CD8-positive, alpha-beta memory T cell (primary cell): ENCODE data around the gene HHIPL2. TPM values are rescaled to one million over a fixed set of nuclear protein-coding genes. Genes with fewer than 3 reads are reported as not detected.

Experiments used
- CTCF ChIA-PET: fragments of 350-600 bp; sonication (Branson Sonifier 250); formaldehyde crosslinking; loops from one replicate; lab custom pipeline; 2021; ENCODE audit warnings: antibody characterized with exemption; lab: Charles Lee
- POLR2A ChIA-PET: fragments of 350-600 bp; sonication (Branson Sonifier 250); formaldehyde crosslinking; loops from one replicate; lab custom pipeline; 2021; ENCODE audit warnings: antibody characterized with exemption; lab: Charles Lee
- DNase-seq, 5 donors: peaks; one replicate each; pipeline versions ENCODE4 v3.0.0 to v3.0.0-alpha.2; 2020 to 2022; ENCODE audit warnings: mixed read lengths in 1 of 5
- H3K27ac ChIP-seq: one replicate; pipeline ENCODE4 v1.7.0; 2013; ENCODE audit warnings: low read depth, mild to moderate bottlenecking, low read length, moderate library complexity
- H3K27me3 ChIP-seq: 2 replicates; pipeline ENCODE4 v1.7.0; 2013; ENCODE audit warnings: low read length, mild to moderate bottlenecking; ENCODE audit not compliant: insufficient read depth, poor library complexity, severe bottlenecking
- H3K36me3 ChIP-seq: 2 replicates; pipeline ENCODE4 v1.7.0; 2013; ENCODE audit warnings: mild to moderate bottlenecking, low read length, moderate library complexity; ENCODE audit not compliant: insufficient read depth
- H3K4me1 ChIP-seq: 2 replicates; pipeline ENCODE4 v1.7.0; 2013; ENCODE audit warnings: mild to moderate bottlenecking, low read length, moderate library complexity; ENCODE audit not compliant: insufficient read depth
- H3K4me3 ChIP-seq: 2 replicates; pipeline ENCODE4 v1.7.0; 2013; ENCODE audit warnings: mild to moderate bottlenecking, low read length
- H3K9me3 ChIP-seq: 2 replicates; pipeline ENCODE4 v1.7.0; 2013; ENCODE audit warnings: mild to moderate bottlenecking, low read length
- H3K27ac Mint-ChIP-seq, 8 donors: one replicate each; pipeline ENCODE4 v1.8.0; 2020 to 2021; ENCODE audit warnings: mixed read lengths in 8 of 8, mild to moderate bottlenecking in 6 of 8, inconsistent platforms in 3 of 8, moderate library complexity in 3 of 8
- H3K27me3 Mint-ChIP-seq, 2 donors: one replicate each; pipeline ENCODE4 v1.8.0; 2020 to 2021; ENCODE audit warnings: mixed read lengths in 2 of 2, mild to moderate bottlenecking in 1 of 2, moderate library complexity in 1 of 2
- H3K36me3 Mint-ChIP-seq, 3 donors: one replicate each; pipeline ENCODE4 v1.8.0; 2020 to 2021; ENCODE audit warnings: mixed read lengths in 3 of 3, inconsistent platforms in 1 of 3, mild to moderate bottlenecking in 1 of 3
- H3K4me1 Mint-ChIP-seq, 3 donors: one replicate each; pipeline ENCODE4 v1.8.0; 2020 to 2021; ENCODE audit warnings: mixed read lengths in 3 of 3, inconsistent platforms in 1 of 3, mild to moderate bottlenecking in 1 of 3
- H3K4me3 Mint-ChIP-seq, 7 donors: one replicate each; pipeline ENCODE4 v1.8.0; 2020 to 2021; ENCODE audit warnings: mixed read lengths in 7 of 7, mild to moderate bottlenecking in 6 of 7, moderate library complexity in 4 of 7, inconsistent platforms in 2 of 7
- H3K9me3 Mint-ChIP-seq, 5 donors: one replicate each; pipeline ENCODE4 v1.8.0; 2020 to 2022; ENCODE audit warnings: mixed read lengths in 5 of 5, mild to moderate bottlenecking in 3 of 5, moderate library complexity in 2 of 5, inconsistent platforms in 1 of 5
- polyA plus RNA-seq: library from polyadenylated mRNA; unstranded; fragments of 300-500 nt; fragmentation: Illumina TruSeq; gene quantifications from one replicate; pipeline ENCODE4 v1.2.3, GENCODE V29; 2021
- total RNA-seq, 2 experiments: library from RNA; stranded (reverse); gene quantifications; one replicate each; pipeline ENCODE4 v1.2.3, GENCODE V29; 2021

The HHIPL2 gene
- total RNA-seq, result under 1 TPM; 0.28 to 0.29 TPM
- not detected for polyA plus RNA-seq

DNA sequence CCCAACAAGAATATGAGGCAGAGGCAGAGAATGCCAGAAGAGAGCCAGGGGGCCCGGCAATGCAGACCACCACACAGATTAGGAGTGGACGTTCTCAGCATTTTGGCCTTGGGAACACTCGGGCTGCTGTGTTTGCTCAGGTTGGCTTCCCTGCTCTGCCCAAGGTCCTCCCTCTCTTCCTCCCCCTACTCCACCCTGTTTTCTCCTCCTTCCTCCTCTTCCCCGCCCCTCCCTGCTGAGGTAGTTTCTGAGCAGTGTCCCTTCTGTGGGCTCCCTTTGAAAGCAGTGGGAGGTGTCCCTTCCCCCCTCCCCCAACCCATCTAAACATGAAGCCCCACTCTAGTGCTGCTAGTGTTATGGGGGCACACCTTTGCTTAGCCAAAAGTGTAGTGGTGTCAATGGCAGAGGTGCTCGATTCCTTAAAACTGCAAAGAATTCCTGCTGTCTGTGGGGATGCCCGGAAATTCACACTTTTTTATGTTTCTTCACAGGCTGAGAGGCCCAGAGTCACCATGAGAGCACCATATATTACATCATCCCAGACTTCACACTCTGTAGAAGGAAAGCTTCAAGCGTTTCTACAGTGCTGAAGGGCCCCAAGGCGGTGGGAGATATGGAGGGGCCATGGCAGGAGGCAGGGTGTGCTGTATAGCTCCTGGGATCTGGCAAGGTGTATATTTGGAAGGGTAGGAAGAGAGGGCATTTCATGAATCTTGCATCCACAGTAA lies at the start of gene HHIPL2:
Gene HHIPL2 (minus strand): TSS at position 161 of the 728 bp plus-strand sequence. CDS start 60 bp downstream, at position 101.
- H3K27ac Mint-ChIP-seq, result no peak within 1 kb of the TSS
- no peak for DNase-seq
- Histone ChIP-seq H3K4me3 (no peak within 1 kb of the TSS), H3K27ac (no peak within 1 kb of the TSS), H3K36me3 (no peaks in the 10 kb centered on the region), H3K27me3 (peaks cover 6% of the 10 kb centered on the region), H3K4me1 (no peaks in the 10 kb centered on the region), H3K9me3 (no peaks in the 10 kb centered on the region)
- POLR2A ChIA-PET, result no interaction called here
- no peaks in the 10 kb centered on the region for H3K36me3 Mint-ChIP-seq
- CTCF ChIA-PET, result interaction anchor here (1.4 kb wide), 1 partner anchor 83 kb away, joined by 3 read pairs; no protein-coding TSS in a partner anchor
- peaks cover 5 to 27% of the 10 kb centered on the region in 2 donors for H3K27me3 Mint-ChIP-seq
- H3K9me3 Mint-ChIP-seq, result no peaks in the 10 kb centered on the region
- H3K4me3 Mint-ChIP-seq, result no peak within 1 kb of the TSS
- no peaks in the 10 kb centered on the region for H3K4me1 Mint-ChIP-seq

DNA sequence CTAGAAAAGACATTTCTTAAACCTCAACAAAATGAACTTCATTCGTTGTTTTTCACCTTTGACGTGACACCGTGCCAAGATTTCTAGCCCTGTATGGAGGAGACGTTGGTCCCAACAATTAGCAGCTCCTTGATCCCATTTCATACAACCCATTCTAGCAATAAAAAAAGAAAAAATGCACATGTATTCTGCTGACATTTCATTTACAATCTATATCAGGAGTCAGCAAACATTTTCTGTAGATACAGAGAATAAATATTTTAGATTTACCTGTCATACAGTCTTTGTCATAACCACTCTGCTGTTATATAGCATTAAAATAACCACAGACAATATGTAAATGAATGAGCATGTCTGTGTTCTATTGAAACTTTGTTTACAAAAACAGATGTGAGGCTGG lies 48.8 kb upstream of the HHIPL2 start:
- no peaks in the 10 kb centered on the region for H3K9me3 ChIP-seq
- peaks cover 0 to 2% (median 0%) of the 10 kb centered on the region in 5 donors for H3K9me3 Mint-ChIP-seq
- no peak for DNase-seq
- H3K27me3 Mint-ChIP-seq, result no peaks in the 10 kb centered on the region
- no peaks in the 10 kb centered on the region for H3K4me1 Mint-ChIP-seq
- no peak overlapping the region for H3K4me3 Mint-ChIP-seq
- H3K4me3 ChIP-seq, result no peak overlapping the region
- ChIA-PET POLR2A (no interaction called here), CTCF (no interaction called here)
- H3K27ac ChIP-seq, result no peak overlapping the region
- H3K36me3 ChIP-seq, result no peaks in the 10 kb centered on the region
- H3K4me1 ChIP-seq, result no peaks in the 10 kb centered on the region
- no peaks in the 10 kb centered on the region for H3K27me3 ChIP-seq
- no peak overlapping the region for H3K27ac Mint-ChIP-seq
- no peaks in the 10 kb centered on the region for H3K36me3 Mint-ChIP-seq

GRCh38 chr1:222594789-222595188 lies 46.9 kb upstream of the HHIPL2 start:
- H3K9me3 Mint-ChIP-seq, result peaks cover 0 to 2% (median 0%) of the 10 kb centered on the region in 5 donors
- POLR2A ChIA-PET, result no interaction called here
- Histone ChIP-seq H3K4me1 (peaks cover 9% of the 10 kb centered on the region), H3K36me3 (no peaks in the 10 kb centered on the region), H3K9me3 (no peaks in the 10 kb centered on the region), H3K4me3 (no peak overlapping the region), H3K27me3 (no peaks in the 10 kb centered on the region), H3K27ac (no peak overlapping the region)
- DNase-seq, result no peak
- CTCF ChIA-PET, result no interaction called here
- H3K27me3 Mint-ChIP-seq, result no peaks in the 10 kb centered on the region
- no peak overlapping the region for H3K4me3 Mint-ChIP-seq
- no peak overlapping the region for H3K27ac Mint-ChIP-seq
- H3K4me1 Mint-ChIP-seq, result peaks cover 8 to 13% (median 12%) of the 10 kb centered on the region in 3 donors
- H3K36me3 Mint-ChIP-seq, result peaks cover 0 to 5% (median 0%) of the 10 kb centered on the region in 3 donors

DNA sequence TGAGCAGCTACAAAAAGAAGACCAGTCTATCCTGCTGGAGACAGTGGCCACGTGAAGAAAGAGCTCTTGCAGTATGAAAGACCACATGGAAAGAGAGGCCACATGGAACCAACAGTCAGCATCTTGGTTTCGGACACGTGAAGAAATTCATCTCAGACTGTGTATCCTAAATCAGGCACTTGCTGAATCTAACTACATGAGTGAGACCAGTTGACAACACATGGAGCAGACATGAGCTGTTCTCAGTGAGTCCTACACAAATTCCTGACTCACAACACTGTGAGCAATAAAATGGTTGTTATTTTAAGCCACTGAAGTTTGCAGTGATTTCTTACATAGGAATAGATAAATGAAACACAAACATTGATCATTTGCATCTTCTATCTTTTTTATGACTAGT lies 44.3 kb upstream of the HHIPL2 start:
- ChIA-PET CTCF (interaction anchor here (1.3 kb wide), 1 partner anchor 127 kb away, joined by 4 read pairs; no protein-coding TSS in a partner anchor), POLR2A (no interaction called here)
- Histone ChIP-seq H3K27me3 (no peaks in the 10 kb centered on the region), H3K36me3 (peaks cover under 1% of the 10 kb centered on the region), H3K27ac (no peak overlapping the region), H3K4me3 (no peak overlapping the region), H3K9me3 (no peaks in the 10 kb centered on the region), H3K4me1 (peaks cover 21% of the 10 kb centered on the region)
- peak overlapping the region in 1 of 7 donors; percentile 74 for H3K4me3 Mint-ChIP-seq
- H3K27me3 Mint-ChIP-seq, result no peaks in the 10 kb centered on the region
- H3K4me1 Mint-ChIP-seq, result peaks cover 27 to 38% (median 36%) of the 10 kb centered on the region in 3 donors
- H3K36me3 Mint-ChIP-seq, result peaks cover 0 to 20% (median 2%) of the 10 kb centered on the region in 3 donors
- H3K27ac Mint-ChIP-seq, result peak overlapping the region in 3 of 8 donors; percentile 29 to 69 (median 47)
- H3K9me3 Mint-ChIP-seq, result peaks cover 0 to 2% (median 0%) of the 10 kb centered on the region in 5 donors
- DNase-seq, result no peak

- H3K4me3 ChIP-seq, result peak within 1 kb of the TSS; percentile 77
- H3K4me1 ChIP-seq, result peaks cover 21% of the 10 kb centered on the region
- no peaks in the 10 kb centered on the region for H3K9me3 ChIP-seq
- POLR2A ChIA-PET, result interaction anchor here (1.0 to 2.5 kb wide), 7 partner anchors 8 to 123 kb away, joined by 3 to 11 read pairs (median 5); partner anchors contain the start of gene BROX
- CTCF ChIA-PET, result interaction anchor here (1.2 to 2.6 kb wide), 7 partner anchors 13 to 544 kb away, joined by 3 to 11 read pairs (median 4); no protein-coding TSS in a partner anchor
- Mint-ChIP-seq H3K9me3 (no peaks in the 10 kb centered on the region), H3K4me3 (peak within 1 kb of the TSS; percentile 96 to 100 (median 99)), H3K27me3 (no peaks in the 10 kb centered on the region), H3K4me1 (peaks cover 42 to 57% (median 55%) of the 10 kb centered on the region in 3 donors), H3K36me3 (peaks cover 0 to 39% (median 4%) of the 10 kb centered on the region in 3 donors), H3K27ac (peak within 1 kb of the TSS; percentile 92 to 100 (median 99))
- no peaks in the 10 kb centered on the region for H3K27me3 ChIP-seq
- DNase-seq, result peak; percentile 82 to 93 (median 84)
- H3K27ac ChIP-seq, result peak within 1 kb of the TSS; percentile 78
- H3K36me3 ChIP-seq, result peaks cover 5% of the 10 kb centered on the region
These were observed 41.8 kb upstream of the HHIPL2 start, which contains the start of gene TAF1A for GRCh38 chr1:222589462-222590302. Gene TAF1A, minus strand, starts transcription at chr1:222589933.

- POLR2A ChIA-PET, result interaction anchor here (2.5 kb wide), 1 partner anchor 125 kb away, joined by 11 read pairs; the partner anchor contains the start of gene BROX
- no peaks in the 10 kb centered on the region for H3K9me3 Mint-ChIP-seq
- no peak for DNase-seq
These were observed 40.2 kb upstream of the HHIPL2 start for GRCh38 chr1:222588135-222588534.

DNA sequence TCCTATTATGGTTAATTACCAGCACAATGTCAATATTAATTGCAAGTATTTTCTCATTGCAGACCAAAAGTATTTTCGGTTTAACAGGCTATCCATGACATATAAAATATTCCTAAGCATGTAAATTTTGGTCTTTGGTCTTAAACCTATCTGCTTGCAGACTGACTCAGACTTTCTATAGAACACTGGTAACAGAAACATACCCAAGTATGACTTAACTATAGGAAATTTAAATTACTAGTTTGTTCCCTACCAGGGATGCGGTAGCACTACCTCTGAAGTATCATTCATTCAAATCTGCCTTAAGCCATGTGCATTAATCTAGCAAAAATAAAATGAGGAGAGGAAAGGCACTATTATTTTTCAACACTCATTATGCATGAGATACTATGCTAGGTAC lies 38.9 kb upstream of the HHIPL2 start:
- Mint-ChIP-seq H3K27me3 (no peaks in the 10 kb centered on the region), H3K4me3 (peak overlapping the region in 1 of 7 donors; percentile 69), H3K36me3 (peaks cover 5 to 61% (median 13%) of the 10 kb centered on the region in 3 donors), H3K4me1 (peaks cover 47 to 69% (median 58%) of the 10 kb centered on the region in 3 donors), H3K9me3 (no peaks in the 10 kb centered on the region), H3K27ac (peak overlapping the region in 1 of 8 donors; percentile 25)
- ChIA-PET CTCF (interaction anchor here (1.2 kb wide), 1 partner anchor 10 kb away, joined by 3 read pairs; no protein-coding TSS in a partner anchor), POLR2A (no interaction called here)
- no peaks in the 10 kb centered on the region for H3K9me3 ChIP-seq
- H3K4me3 ChIP-seq, result no peak overlapping the region
- no peaks in the 10 kb centered on the region for H3K27me3 ChIP-seq
- DNase-seq, result no peak
- H3K36me3 ChIP-seq, result peaks cover 23% of the 10 kb centered on the region
- H3K4me1 ChIP-seq, result peaks cover 21% of the 10 kb centered on the region
- H3K27ac ChIP-seq, result no peak overlapping the region

More at GRCh38 chr1:222588135-222588534, 40.2 kb upstream of the HHIPL2 start:
- H3K4me3 Mint-ChIP-seq, result peak overlapping the region in 6 of 7 donors; percentile 1 to 100 (median 27)
- Histone ChIP-seq H3K27me3 (no peaks in the 10 kb centered on the region), H3K4me1 (peaks cover 21% of the 10 kb centered on the region), H3K27ac (no peak overlapping the region), H3K36me3 (peaks cover 12% of the 10 kb centered on the region), H3K4me3 (no peak overlapping the region), H3K9me3 (no peaks in the 10 kb centered on the region)
- H3K4me1 Mint-ChIP-seq, result peaks cover 45 to 62% (median 58%) of the 10 kb centered on the region in 3 donors
- CTCF ChIA-PET, result no interaction called here
- peak overlapping the region in 3 of 8 donors; percentile 12 to 48 (median 35) for H3K27ac Mint-ChIP-seq
- peaks cover 2 to 49% (median 7%) of the 10 kb centered on the region in 3 donors for H3K36me3 Mint-ChIP-seq
- H3K27me3 Mint-ChIP-seq, result no peaks in the 10 kb centered on the region
